HG02642 (cell line): ENCODE data around the gene ATP1A1.

Experiments used
- ATAC-seq: cut with Tn5 transposase; IDR thresholded peaks from one replicate; pipeline ENCODE4 v1.9.1; 2021; ENCODE audit warnings: mild to moderate bottlenecking; ENCODE audit not compliant: unreplicated experiment, poor library complexity

ATP1A1 gene

DNA sequence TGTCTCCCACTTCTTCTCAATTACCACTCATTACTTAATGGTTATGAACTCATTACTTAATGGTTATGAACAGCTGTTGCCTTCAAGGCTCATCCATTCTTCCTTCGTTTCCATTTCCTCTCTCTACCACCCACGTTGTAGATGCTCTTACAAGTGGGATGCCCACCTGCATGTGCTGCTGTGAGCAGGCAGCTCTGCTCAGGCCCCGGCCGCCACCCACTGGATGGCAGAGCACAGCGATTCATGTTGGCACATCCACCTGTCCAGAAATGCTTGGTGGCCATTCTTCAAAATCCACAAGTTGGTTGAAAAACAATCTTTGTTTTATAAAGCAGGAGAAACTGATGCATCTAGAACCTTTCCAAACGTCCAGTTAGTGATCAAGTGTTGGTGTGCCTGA is 14.5 kb downstream of the ATP1A1 start:
- no peak for ATAC-seq

DNA sequence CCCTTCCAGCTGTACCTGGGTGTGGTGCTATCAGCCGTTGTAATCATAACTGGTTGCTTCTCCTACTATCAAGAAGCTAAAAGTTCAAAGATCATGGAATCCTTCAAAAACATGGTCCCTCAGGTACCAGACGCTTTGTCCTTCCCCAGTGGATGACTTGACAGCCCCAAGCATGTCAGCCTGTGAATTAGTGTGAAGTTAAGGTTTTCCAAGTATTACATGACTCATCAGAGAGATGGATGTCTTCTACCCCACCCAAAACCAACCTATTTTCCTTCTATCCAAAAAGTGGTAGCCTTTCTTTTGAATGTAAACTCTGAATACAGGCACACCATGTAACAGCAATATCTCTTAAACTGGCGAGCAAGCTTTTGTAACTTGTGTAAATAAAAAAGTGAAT is 15.1 kb downstream of the ATP1A1 start:
- no peak for ATAC-seq

DNA sequence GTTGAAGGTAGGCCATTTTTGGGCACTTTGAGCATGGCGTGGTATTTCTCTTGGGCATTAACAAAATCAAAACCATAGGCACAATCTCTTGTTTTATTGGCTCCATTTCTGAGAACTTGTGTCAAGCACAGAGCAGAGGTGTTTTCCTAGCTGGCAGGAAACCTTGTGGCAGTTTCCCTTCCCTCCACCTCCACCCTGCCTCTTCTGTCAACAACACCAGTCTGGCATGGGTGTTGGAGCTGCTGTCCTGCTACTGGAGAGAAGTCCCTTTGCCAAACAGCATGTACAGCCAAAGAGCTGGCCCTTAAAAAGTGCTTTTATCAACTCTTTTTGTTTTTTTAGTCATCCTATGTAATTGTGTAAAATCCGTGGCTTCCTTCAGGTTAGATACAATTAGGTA is 16.0 kb downstream of the ATP1A1 start:
- ATAC-seq: no peak

DNA sequence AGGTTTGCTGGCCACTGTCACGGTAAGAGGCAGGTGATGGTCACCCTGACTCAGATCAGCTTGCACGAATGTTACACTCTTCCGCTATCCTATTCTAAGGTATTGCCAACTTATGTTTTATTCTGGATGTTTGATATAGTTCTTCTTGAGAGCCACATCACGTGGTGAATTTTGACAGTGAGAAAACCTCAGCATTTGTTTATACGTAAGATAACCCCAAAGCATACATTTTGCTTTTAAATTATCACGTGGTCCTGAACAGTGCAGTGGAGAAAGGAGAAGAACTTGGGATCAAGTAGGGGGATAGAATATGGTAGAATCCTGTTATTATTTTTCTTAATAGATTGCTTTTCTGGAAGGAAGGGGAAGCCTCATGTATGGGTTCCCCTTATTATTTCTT is 16.6 kb downstream of the ATP1A1 start:
- no peak for ATAC-seq

DNA sequence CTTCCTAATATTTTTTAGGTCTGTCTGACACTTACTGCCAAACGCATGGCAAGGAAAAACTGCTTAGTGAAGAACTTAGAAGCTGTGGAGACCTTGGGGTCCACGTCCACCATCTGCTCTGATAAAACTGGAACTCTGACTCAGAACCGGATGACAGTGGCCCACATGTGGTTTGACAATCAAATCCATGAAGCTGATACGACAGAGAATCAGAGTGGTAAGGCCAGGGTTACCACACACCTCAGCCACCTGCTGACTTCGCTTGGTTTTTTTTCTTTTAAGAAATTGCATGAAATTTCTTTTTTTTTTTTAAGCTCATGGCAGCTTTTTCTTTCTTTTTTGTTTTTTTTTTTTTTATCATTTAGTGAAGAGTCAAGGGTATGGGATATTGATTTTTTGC is 17.2 kb downstream of the ATP1A1 start:
- peak; percentile 85 for ATAC-seq

DNA sequence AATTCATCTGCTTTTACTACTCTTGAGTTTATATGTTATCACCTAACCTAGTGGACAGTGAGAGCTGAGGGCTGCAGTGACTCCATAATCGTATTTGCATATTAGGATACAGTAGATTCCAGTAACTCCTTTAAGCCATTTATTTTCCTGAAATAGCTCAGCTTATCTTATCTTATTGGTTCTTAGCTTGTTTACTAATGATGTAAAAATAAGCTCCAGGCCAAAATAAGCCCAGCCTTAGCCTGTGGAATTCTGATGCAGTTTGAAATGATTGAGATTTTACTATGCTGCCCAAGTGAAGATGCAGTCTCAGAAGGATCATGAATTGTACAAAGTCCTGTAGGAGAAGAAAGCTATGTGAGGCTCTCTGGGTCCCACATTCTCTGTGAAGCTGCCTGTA is 18.1 kb downstream of the ATP1A1 start:
- ATAC-seq: no peak

DNA sequence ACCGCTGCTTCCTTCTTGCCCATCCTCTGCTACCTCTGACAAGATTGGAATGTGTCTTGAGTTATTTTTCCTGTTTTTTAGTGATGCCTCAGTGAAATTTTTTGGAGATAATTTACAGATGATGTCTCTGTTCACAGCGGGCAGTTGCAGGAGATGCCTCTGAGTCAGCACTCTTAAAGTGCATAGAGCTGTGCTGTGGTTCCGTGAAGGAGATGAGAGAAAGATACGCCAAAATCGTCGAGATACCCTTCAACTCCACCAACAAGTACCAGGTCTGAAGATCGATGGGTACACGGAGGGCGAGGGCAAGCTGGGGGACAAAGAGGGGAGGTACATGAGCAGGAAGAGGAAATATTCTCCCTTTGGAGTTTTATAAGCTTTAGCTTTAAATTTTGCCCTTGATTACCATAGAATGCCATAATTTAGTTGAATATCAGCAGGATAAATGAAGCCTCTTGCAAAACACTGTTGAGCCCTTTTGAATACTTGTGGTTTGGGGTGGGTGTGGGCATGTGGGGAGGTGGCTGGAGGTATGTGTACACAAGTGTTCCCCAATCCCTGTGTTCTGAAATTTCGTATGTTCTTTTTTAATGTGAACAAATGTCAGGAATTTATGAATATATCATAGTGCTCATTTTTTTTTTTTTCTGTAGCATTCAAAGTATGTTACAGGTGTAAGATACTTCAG is 19.8 kb downstream of the ATP1A1 start:
- ATAC-seq: no peak

DNA sequence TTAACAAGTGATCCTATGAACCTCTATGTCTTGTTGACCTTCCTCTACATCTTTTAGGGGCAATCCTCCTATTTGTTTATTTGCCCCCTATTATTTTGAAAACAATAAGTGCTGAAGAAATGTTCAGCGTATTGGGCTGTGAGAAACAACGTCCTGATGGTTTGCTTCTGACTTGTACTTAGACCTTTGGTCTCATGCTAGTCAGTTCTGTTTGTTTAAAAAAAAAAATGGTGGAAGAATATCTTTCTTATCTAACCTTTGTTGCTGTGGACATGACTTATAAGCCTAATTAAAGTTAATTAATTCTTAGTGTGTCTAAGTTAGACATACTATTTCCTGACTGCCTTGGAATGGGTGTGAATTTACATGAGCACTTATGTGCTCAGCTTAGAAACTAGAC is 20.7 kb downstream of the ATP1A1 start:
- ATAC-seq: no peak

DNA sequence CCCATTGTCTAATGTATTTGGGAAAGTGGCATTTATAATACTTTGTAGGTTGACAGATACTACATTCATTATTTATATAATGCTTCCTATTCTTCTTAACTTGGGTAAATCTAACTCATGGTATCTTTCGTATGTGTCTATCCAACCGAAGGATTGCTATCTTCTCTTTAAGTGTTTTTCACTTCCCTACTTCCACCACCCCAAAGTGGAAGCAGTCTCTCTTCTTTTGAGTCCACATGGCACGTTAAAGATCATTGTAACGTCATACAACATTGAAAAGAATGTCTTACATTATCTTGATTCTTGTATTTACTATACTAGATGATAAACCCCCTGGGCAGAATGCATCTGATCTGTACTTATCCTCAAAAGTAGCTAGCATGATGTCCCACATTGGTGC is 21.2 kb downstream of the ATP1A1 start:
- ATAC-seq: no peak

DNA sequence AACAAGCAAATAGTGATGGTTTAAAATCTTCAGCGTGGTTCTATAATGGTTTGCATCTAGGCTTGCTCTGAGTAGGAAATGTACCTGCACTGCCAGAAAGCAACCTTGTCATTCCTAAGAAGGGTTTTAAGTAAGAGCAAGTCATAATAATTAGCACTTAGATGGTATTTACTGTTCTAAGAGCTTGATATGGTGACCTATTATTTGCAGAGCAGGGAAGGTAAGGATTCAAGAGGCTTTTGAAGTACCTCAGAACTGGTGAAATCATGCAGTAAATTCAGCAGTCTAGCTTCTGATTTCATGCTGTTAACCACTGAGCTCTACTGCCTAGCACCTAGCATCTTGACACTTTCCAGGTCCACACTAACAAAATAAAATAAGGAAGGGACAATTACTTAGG is 23.7 kb downstream of the ATP1A1 start:
- no peak for ATAC-seq

DNA sequence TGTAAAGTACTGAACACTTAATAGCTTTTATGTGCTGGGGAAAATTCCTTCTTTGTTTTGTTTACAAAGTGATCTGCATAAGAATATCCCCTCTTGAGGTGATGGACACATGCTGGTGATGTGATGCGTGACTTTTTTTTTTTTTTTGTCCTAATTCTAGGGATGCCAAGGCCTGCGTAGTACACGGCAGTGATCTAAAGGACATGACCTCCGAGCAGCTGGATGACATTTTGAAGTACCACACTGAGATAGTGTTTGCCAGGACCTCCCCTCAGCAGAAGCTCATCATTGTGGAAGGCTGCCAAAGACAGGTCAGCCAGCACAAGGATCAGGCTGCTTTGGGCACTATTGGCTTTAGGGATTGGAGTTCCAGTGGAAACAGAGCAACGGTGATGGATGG is 24.7 kb downstream of the ATP1A1 start:
- no peak for ATAC-seq

DNA sequence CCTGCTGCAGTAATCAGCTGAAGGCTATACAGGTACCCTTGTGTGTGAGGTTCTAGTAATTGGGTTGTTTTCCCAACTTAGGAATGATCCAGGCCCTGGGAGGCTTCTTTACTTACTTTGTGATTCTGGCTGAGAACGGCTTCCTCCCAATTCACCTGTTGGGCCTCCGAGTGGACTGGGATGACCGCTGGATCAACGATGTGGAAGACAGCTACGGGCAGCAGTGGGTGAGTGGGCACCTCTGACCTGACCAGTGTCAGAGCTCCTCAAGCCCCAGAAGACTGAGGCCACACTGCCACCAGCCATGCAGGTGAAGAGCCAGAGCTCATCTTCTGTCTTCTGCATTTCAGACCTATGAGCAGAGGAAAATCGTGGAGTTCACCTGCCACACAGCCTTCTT is 27.7 kb downstream of the ATP1A1 start:
- no peak for ATAC-seq

DNA sequence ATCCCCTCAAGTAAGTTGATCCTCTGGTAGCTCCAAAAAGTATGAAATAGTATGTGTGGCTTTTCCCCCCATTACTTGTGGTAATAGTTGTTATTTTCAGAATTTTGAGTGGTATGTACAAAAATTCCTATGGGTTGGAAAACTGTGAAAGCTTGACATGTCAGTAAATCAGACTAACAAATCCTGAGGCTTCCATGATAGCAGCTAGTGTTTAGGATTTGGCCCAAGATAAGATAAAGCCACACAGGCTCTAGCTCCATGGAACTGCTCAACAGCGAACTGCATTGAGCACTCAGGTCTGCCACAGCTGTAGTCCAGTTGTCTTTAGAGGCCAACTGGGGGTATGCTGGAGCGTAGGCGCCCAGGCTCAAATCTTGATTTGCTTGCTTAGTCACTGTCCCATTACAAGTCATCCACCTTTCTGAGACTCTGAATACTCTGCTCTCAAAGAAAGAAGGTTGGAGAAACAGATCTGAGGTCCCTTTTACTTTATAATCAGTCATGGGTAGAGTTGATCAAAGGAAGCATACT is 28.7 kb downstream of the ATP1A1 start:
- no peak for ATAC-seq

DNA sequence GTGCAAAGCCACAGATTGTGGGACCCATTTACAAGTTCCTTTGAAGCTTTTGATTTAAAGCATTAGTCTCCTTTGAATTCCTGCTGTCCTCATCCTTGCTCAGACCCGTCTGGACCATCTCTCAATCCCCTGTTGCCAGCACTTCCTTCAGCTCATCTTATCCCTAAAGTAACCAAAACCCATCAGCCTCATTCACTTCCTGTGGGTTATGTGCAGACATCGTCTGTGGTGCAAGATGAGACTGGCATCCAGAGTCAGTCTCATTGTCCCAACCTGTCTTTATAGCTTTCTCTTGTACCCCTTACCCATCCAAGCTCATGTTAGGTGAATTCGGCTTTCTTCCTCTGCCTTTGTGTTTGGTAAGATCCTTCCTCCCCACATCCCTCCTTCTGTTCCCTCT is 29.3 kb downstream of the ATP1A1 start:
- ATAC-seq: no peak

DNA sequence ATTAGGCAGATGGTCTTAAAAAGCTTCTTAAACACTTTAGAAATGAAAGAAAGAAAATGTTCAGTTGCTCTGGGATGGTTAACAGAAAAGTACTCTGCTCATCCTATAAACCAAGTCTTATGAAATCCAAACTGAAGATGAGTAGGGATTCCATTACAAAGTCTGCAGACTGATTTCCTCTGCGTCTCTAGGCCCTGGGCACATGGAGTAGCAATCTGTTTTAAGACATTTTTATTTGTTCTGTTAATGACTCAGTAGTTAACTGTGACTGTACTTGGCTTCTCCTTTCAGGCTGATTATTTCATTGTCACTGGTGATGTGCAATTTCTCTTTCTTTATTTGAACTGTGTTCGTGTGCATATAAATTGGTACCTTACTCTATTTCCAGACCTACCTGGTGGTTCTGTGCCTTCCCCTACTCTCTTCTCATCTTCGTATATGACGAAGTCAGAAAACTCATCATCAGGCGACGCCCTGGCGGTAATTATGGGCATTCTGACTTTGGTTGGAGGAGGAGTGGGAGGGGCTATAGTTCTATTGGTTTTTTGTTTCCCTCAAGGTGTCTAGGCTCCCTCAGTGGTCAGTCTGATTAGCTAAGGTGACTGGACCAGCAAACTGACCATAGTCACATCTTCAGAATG is 30.6 kb downstream of the ATP1A1 start:
- ATAC-seq: no peak

DNA sequence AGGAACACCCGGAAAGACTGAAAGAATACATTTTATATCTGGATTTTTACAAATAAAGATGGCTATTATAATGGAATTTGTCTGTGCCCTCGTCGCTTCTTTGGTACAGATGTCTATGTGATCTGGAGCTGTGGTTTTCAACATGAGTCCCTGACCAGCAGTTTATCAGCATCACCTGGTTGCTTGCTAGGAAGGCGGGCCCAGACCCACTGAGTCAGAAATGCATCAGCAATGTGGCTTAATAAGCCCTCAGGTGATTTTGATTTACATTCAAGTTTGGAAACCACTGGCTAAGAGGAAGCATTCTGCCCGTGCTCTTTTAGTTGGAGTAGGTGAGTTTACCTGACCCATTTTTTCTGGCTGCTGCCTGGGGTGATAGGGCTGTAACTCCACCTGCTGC is 31.7 kb downstream of the ATP1A1 start:
- no peak for ATAC-seq

DNA sequence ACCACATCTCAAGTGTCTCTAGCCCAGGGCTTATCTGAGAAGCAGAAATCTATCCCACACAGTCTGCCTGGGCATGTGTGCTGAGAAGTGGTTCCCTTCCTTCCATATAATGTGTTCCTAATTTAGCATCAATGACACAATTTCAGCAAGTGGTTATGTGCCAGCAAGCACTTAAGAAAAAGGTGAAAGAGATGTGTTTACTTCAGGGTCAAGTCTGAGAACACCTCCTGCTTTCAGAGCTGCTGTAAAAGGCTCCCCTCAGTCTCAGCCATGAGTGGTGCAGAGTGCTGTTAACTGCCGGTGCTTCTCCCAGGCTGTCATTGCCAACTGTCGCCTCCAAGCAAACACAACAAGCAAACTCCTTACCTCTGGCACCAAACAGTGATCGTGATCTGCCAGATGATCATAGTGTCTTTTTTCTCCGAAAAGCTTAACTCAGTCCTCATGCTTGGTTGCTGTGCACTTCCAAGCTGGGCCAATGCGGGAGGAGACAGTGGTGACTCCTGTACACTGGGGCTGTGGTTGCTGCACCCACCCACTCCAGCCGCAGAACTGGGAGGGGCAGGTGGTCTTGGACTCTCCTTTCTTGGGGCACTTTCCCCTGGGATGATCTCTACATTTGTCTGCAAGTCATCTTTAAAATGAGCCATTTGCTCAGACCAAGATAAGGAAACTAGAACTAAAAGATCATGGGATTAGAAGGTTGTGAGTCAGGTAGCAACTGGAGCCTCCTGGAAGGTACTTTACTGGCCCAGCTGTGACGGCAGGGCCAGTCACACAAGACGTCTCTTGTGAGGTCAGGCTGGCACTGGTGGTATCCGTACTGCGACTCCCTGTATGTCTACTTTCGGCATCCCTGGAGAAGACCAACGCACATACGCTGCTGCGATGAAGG is 32.4 kb downstream of the ATP1A1 start:
- ATAC-seq: no peak

DNA sequence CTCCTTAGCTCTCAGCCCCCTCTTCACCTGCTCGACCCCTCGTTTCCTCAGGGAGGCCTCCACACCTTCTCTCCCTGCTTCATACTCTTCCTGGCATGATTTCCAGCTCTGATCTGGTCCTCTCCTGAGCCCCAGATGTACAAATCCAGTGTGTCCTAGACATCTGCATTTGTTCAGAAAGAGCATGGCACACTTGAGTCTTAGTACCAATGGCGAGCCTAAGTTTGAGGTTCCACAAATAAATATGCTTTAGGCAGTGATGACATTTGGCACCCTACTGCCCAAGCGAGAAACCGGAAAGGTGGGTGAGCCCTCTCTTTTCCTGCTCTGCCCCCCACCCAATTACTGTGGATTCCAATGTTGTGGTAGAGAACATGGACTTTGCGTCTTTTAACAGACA is 34.0 kb downstream of the ATP1A1 start:
- no peak for ATAC-seq

DNA sequence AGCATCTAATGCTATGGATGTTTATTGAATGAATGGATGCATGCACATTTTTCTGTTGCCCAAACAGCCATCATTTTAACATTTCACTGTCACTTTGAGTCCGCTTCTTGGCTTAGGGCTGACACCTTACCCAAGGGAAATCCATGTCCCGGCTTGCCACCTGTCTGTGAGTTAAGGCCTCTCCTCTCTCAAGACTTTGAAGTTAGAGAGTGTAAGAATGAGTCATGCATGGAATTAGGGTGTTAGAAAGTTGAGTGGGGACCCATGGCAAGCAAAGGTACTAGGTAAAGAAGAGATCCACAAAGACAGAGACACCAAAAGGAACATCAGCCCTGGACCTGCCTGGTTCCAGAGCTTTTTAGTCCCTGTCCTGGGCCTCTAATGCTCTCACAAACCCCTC is 35.1 kb downstream of the ATP1A1 start:
- no peak for ATAC-seq

DNA sequence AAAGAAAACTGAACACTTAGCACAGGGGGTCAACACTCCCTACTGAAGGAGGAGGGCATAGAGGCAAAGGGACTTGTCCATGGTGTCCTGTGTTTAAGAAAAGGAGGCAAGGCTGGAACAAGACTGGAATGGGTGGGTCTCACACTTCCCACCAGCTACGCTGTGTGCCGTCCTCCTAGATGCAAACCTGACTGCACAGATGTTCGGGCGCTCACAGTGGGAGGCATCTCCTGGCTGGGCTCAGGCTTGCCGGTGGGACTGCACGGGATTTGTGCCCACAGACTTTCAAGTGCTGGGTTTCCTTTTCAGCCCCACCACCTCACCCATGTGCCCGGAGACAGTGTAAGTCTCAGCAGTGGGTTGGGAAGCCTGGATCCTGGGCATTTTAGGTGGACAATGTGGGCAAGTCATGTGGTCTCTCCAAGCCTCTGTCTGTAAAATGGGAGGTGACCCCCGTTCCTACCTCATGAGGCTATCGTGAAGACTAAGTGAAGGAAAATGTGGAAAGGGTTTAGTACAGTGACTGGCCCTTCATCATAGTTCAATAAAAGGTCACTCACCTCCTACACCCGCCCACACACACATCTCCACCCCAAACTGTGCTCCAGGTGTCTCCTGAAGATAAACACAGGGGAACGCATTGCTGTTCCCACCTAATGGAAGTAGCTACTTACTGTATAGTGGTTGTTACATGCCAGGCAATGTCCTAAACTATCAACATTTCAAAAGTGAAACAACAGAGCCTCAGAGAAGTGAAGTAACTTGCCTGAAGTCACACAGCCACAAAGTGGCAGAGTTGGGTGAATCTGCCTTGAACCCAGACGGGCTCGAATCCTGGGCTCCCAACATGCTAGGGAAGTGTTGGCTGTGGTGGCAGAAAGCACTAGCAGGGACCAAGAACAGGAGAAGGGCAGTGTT is 36.0 kb downstream of the ATP1A1 start:
- ATAC-seq: no peak
